AG10803 (cell line): Measurements from ENCODE around the gene SPACA4.
A peak's percentile ranks its signal among the peaks of the same experiment; 100 is the strongest.

Experiments used
- DNase-seq: peaks from one replicate; pipeline ENCODE4 v3.0.0; 2010; ENCODE audit warnings: low read depth
- H3K4me3 ChIP-seq: 2 replicates; pipeline ENCODE4 v1.5.1; 2011; ENCODE audit warnings: mild to moderate bottlenecking, low read length, control low read depth
- TF ChIP-seq, protein P1 (sequence below): conservative IDR thresholded peaks from 2 replicates; pipeline ENCODE4 v1.5.1; 2011; ENCODE audit warnings: mild to moderate bottlenecking, low read length, control low read depth, inconsistent platforms

SPACA4 gene

DNA sequence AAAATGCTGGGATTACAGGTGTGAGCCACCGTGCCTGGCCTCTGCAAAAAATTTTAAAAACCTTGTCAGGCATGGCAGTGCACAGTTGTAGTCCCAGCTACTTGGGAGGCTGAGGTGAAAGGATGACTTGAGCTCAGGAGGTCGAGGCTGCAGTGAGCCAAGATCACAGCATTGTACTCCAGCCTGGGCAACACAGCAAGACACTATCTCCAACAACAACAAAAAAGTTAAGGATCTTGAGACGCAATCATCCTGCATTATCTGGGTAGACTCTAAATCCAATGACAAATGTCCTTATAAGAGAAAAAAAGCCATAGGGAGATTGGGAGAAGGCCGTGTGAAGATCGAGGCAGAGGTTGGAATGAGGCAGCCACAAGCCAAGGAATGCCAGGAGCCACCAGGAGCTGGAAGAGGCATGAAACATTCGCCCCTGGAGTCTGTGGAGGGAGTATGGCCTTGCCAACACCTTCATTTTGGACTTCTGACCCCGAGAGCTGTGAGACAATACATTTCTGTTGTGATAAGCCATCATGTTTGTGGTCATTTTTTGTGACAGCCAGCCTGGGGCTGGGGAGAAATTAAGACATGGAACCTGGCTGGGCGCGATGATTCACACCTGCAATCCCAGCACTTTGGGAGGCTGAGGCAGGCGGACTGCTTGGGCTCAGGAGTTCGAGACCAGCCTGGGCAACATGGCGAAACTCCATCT is 44.6 kb downstream of the SPACA4 start:
- TF ChIP-seq, protein P1, sequence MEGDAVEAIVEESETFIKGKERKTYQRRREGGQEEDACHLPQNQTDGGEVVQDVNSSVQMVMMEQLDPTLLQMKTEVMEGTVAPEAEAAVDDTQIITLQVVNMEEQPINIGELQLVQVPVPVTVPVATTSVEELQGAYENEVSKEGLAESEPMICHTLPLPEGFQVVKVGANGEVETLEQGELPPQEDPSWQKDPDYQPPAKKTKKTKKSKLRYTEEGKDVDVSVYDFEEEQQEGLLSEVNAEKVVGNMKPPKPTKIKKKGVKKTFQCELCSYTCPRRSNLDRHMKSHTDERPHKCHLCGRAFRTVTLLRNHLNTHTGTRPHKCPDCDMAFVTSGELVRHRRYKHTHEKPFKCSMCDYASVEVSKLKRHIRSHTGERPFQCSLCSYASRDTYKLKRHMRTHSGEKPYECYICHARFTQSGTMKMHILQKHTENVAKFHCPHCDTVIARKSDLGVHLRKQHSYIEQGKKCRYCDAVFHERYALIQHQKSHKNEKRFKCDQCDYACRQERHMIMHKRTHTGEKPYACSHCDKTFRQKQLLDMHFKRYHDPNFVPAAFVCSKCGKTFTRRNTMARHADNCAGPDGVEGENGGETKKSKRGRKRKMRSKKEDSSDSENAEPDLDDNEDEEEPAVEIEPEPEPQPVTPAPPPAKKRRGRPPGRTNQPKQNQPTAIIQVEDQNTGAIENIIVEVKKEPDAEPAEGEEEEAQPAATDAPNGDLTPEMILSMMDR, result no peak
- no peak for DNase-seq

DNA sequence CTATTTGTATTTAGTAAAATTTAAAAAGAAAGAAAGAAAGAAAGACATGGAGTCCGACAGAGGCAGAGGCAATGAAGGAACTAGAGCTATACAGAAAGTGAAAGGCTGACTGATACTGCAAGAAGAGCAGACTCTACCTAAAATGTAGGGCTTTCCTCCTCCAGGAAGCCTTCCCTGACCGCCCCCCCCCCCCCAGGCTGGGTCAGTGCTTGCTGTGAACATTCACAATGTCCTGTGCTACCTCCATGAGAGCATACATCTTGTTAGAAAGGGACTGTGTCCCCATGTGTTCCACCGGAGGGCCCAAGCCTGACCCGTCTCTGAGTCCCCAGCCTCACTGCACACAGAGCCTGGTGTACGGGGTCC is 45.1 kb downstream of the SPACA4 start:
- TF ChIP-seq, protein P1, result no peak
- DNase-seq, result no peak
- H3K4me3 ChIP-seq, result no peak overlapping the region

More for the DNA sequence above, 44.6 kb downstream of the SPACA4 start:
- H3K4me3 ChIP-seq, result no peak overlapping the region

DNA sequence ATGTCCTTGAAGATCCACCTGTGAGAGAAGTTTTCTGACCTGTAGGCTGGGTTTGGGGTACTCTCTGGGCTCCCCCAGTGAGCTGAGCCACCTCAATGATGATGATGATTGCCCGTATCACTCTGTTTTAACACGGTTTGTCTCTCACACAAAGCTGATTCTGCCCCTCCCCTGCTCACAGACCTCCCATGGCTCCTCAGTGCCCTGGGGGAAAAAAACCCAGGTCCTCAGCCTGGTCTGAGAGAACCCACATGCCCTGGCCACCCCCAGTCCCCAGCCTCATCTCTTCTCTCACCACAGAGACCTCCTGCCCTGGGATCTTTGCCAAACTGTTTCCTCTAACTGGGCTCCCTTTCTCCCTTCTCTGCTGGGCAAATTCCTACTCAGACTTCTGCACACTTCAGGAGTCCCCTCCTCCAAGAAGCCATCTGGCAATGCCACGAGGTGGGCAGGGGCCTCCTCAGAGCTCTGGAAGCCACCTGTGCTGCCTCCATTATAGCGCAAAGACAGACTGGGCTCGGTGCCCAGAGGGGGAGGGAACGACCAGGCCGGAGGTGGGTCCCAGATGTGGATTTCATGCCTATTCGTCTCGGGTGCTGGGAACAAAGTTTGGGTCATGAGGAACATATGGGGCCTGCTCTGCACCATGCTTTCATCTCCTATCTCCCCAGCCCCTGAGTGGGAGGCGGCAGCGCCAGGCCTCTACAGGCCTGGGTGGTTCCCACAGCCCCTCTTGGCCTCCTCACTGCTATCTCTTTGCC is 47.9 kb downstream of the SPACA4 start:
- TF ChIP-seq, protein P1, result no peak
- no peak for DNase-seq
- H3K4me3 ChIP-seq, result no peak overlapping the region

DNA sequence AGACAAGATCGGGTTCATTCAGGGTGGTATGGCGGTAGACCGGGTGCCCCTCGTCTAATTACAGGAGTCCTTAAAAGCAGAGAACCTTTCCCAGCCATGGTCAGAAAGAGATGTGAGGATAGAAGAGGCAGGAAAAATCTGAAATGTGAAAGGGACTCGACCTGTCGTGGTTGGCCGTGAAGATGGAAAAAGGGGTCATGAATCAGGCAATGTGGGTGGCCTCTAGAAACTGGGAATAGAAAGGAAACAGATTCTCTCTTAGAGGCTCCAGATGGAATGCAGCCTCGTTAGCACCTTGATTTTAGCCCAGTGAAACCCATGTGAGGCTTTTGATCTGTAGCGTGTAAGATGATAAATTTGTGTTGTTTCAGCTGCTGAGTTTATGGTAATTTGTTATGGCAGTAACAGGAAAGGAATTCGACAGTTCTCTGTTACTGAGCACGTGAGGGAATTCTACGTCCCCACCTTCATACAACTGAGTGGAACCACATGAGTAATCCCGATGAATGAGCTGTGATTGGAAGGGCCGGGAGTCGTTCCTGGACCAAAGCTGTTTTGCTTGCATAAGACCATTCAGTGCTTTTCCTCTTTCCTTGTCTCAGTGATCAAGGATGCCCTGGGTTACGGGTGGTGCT is 50.4 kb downstream of the SPACA4 start:
- no peak overlapping the region for H3K4me3 ChIP-seq
- peak; percentile 89 for DNase-seq
- TF ChIP-seq, protein P1, result no peak
